Panc1 (cell line): ENCODE measurements around the gene REC114. TPM values are rescaled to one million over a fixed set of nuclear protein-coding genes. Genes with fewer than 3 reads are reported as not detected.
"Not testable (repeated sequence)": the region's sequence is repeated elsewhere in the genome, so short reads cannot be mapped to it uniquely, and the experiment has no call there.

Source experiments
- ATAC-seq: fragments of 200-7000 bp; cut with Tn5 transposase; 2 replicates; pipeline ENCODE4 v1.9.1; 2020; ENCODE audit warnings: mild to moderate bottlenecking, moderate library complexity
- BruUV-seq: library from RNA; stranded (reverse); fragments of 400-500 nt; replicated peaks from 2 replicates; lab custom pipeline; 2021; lab: Mats Ljungman, UMichigan
- CTCF ChIA-PET: fragments of 300-600 bp; sonication (Branson Sonifier 250); formaldehyde crosslinking; loops from one replicate; lab custom pipeline; 2022; ENCODE audit warnings: antibody characterized with exemption; lab: Charles Lee
- POLR2A ChIA-PET: fragments of 300-600 bp; sonication (Branson Sonifier 250); formaldehyde crosslinking; loops from one replicate; lab custom pipeline; 2022; ENCODE audit warnings: antibody characterized with exemption; lab: Charles Lee
- DNase-seq: peaks from one replicate; pipeline ENCODE4 v3.0.0-alpha.2; 2010; ENCODE audit warnings: low read depth, low spot score
- H3K27ac ChIP-seq: 2 replicates; pipeline ENCODE4 v1.5.1; 2011; ENCODE audit warnings: mild to moderate bottlenecking, low read length, inconsistent platforms
- H3K27me3 ChIP-seq: fragments of 200-500 bp; sonication (Bioruptor generic); 2 replicates; pipeline ENCODE4 v1.6.0; 2014; ENCODE audit warnings: low read length, inconsistent platforms; ENCODE audit not compliant: control insufficient read depth, insufficient read depth
- H3K36me3 ChIP-seq: fragments of 200-500 bp; sonication (Bioruptor generic); 2 replicates; pipeline ENCODE4 v1.5.1; 2014; ENCODE audit warnings: inconsistent platforms, mild to moderate bottlenecking, low read length, moderate library complexity; ENCODE audit not compliant: control insufficient read depth, insufficient read depth
- H3K4me1 ChIP-seq: 2 replicates; pipeline ENCODE4 v1.5.1; 2011; ENCODE audit warnings: inconsistent platforms, mild to moderate bottlenecking, low read length, moderate library complexity; ENCODE audit not compliant: control insufficient read depth, insufficient read depth
- H3K4me3 ChIP-seq, 2 experiments: 2 replicates each; pipeline ENCODE4 v1.5.1; 2011 to 2012; ENCODE audit warnings: low read depth in 2 of 2, low read length in 2 of 2, mild to moderate bottlenecking in 2 of 2, inconsistent platforms in 1 of 2, moderate library complexity in 1 of 2
- H3K9me3 ChIP-seq: fragments of 200-500 bp; sonication (Bioruptor generic); 2 replicates; pipeline ENCODE4 v1.5.1; 2014; ENCODE audit warnings: low read depth, mild to moderate bottlenecking, inconsistent platforms, low read length, moderate library complexity; ENCODE audit not compliant: control insufficient read depth, insufficient read depth
- POLR2AphosphoS5 ChIP-seq: IDR thresholded peaks from 2 replicates; pipeline ENCODE4 v1.6.1; 2012; ENCODE audit warnings: mild to moderate bottlenecking, low read depth, low read length, moderate library complexity
- SIN3A ChIP-seq: IDR thresholded peaks from 2 replicates; pipeline ENCODE4 v1.6.1; 2012; ENCODE audit warnings: low read depth, mild to moderate bottlenecking, low read length, moderate library complexity, borderline replicate concordance; ENCODE audit not compliant: insufficient read depth
- TCF7L2 ChIP-seq: IDR thresholded peaks from 2 replicates; pipeline ENCODE4 v1.6.1; 2011; ENCODE audit warnings: mild to moderate bottlenecking, low read depth, low read length, inconsistent platforms
- in situ Hi-C: cut with HindIII; loops from 2 replicates; pipeline ENCODE4 v1.10.0; 2016; ENCODE audit warnings: low sequenced_read_pairs, low pct_unique_long_range_greater_than_20kb
- intact Hi-C: fragments of 100-400 bp; cut with micrococcal nuclease; formaldehyde crosslinking; loops from one replicate; pipeline ENCODE4 v1.10.0; 2022; ENCODE audit not compliant: unreplicated experiment
- total RNA-seq: library from RNA; stranded (reverse); gene quantifications from one replicate; pipeline ENCODE4 v1.2.1, GENCODE V29; 2021; ENCODE audit not compliant: unreplicated experiment
- TF ChIP-seq, protein P1 (sequence below): fragments of 450-650 bp; IDR thresholded peaks from 2 replicates; pipeline ENCODE4 v1.5.1; 2017; ENCODE audit warnings: mild to moderate bottlenecking
- TF ChIP-seq, protein P2 (sequence below), 2 experiments: IDR thresholded peaks; 2 replicates each; pipeline ENCODE4 v1.6.1; 2011 to 2012; ENCODE audit warnings: low read depth in 2 of 2, control low read depth in 1 of 2, low read length in 1 of 2, mild to moderate bottlenecking in 1 of 2, moderate library complexity in 1 of 2; ENCODE audit not compliant: insufficient read depth in 1 of 2

The REC114 gene
- total RNA-seq, 1 experiment from 2014 or later: not detected

- CTCF ChIA-PET: no interaction called here
- no peak for DNase-seq
- Histone ChIP-seq H3K27me3 (no peaks in the 10 kb centered on the region), H3K4me3 (no peak overlapping the region), H3K27ac (no peak overlapping the region), H3K36me3 (no peaks in the 10 kb centered on the region), H3K4me1 (no peaks in the 10 kb centered on the region), H3K9me3 (no peaks in the 10 kb centered on the region)
- no peak for TF ChIP-seq SIN3A
- TF ChIP-seq, protein P1, sequence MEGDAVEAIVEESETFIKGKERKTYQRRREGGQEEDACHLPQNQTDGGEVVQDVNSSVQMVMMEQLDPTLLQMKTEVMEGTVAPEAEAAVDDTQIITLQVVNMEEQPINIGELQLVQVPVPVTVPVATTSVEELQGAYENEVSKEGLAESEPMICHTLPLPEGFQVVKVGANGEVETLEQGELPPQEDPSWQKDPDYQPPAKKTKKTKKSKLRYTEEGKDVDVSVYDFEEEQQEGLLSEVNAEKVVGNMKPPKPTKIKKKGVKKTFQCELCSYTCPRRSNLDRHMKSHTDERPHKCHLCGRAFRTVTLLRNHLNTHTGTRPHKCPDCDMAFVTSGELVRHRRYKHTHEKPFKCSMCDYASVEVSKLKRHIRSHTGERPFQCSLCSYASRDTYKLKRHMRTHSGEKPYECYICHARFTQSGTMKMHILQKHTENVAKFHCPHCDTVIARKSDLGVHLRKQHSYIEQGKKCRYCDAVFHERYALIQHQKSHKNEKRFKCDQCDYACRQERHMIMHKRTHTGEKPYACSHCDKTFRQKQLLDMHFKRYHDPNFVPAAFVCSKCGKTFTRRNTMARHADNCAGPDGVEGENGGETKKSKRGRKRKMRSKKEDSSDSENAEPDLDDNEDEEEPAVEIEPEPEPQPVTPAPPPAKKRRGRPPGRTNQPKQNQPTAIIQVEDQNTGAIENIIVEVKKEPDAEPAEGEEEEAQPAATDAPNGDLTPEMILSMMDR: no peak
- TF ChIP-seq, protein P2, sequence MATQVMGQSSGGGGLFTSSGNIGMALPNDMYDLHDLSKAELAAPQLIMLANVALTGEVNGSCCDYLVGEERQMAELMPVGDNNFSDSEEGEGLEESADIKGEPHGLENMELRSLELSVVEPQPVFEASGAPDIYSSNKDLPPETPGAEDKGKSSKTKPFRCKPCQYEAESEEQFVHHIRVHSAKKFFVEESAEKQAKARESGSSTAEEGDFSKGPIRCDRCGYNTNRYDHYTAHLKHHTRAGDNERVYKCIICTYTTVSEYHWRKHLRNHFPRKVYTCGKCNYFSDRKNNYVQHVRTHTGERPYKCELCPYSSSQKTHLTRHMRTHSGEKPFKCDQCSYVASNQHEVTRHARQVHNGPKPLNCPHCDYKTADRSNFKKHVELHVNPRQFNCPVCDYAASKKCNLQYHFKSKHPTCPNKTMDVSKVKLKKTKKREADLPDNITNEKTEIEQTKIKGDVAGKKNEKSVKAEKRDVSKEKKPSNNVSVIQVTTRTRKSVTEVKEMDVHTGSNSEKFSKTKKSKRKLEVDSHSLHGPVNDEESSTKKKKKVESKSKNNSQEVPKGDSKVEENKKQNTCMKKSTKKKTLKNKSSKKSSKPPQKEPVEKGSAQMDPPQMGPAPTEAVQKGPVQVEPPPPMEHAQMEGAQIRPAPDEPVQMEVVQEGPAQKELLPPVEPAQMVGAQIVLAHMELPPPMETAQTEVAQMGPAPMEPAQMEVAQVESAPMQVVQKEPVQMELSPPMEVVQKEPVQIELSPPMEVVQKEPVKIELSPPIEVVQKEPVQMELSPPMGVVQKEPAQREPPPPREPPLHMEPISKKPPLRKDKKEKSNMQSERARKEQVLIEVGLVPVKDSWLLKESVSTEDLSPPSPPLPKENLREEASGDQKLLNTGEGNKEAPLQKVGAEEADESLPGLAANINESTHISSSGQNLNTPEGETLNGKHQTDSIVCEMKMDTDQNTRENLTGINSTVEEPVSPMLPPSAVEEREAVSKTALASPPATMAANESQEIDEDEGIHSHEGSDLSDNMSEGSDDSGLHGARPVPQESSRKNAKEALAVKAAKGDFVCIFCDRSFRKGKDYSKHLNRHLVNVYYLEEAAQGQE (IDR thresholded peaks at IDR 0.05; ENCODE audit: insufficient read depth in 1 of 2, low read depth in 2 of 2, low read length in 1 of 2): no peak
- no peak for TF ChIP-seq TCF7L2
- TF ChIP-seq POLR2AphosphoS5: no peak
- no TSS peak for BruUV-seq
- in situ Hi-C loops: no loop called here
- intact Hi-C loops: no loop called here
- POLR2A ChIA-PET: no interaction called here
- ATAC-seq: no peak
These were observed 97.2 kb downstream of the REC114 start for GRCh38 chr15:73540161-73540560.

GRCh38 chr15:73541479-73541878, 98.5 kb downstream of the REC114 start:
- Histone ChIP-seq H3K36me3 (no peaks in the 10 kb centered on the region), H3K27me3 (no peaks in the 10 kb centered on the region), H3K9me3 (no peaks in the 10 kb centered on the region), H3K27ac (no peak overlapping the region), H3K4me3 (no peak overlapping the region), H3K4me1 (no peaks in the 10 kb centered on the region)
- TF ChIP-seq POLR2AphosphoS5 (no peak), SIN3A (no peak), TCF7L2 (no peak)
- TF ChIP-seq, protein P1: no peak
- TF ChIP-seq, protein P2 (IDR thresholded peaks at IDR 0.05; ENCODE audit: insufficient read depth in 1 of 2, low read depth in 2 of 2, low read length in 1 of 2): no peak
- BruUV-seq: no TSS peak
- intact Hi-C loops (no loop called here), in situ Hi-C loops (no loop called here)
- ChIA-PET POLR2A (no interaction called here), CTCF (no interaction called here)
- DNase-seq (no peak), ATAC-seq (no peak)

GRCh38 chr15:73548925-73549324, 106.0 kb downstream of the REC114 start:
- ATAC-seq, H3K9me3 ChIP-seq, in situ Hi-C loops, CTCF ChIA-PET, H3K4me1 ChIP-seq, H3K27me3 ChIP-seq, H3K27ac ChIP-seq, H3K4me3 ChIP-seq, H3K36me3 ChIP-seq, intact Hi-C loops, BruUV-seq, POLR2A ChIA-PET, DNase-seq: not testable (repeated sequence)
